ENCODE data around the gene HSPB6.

DNA sequence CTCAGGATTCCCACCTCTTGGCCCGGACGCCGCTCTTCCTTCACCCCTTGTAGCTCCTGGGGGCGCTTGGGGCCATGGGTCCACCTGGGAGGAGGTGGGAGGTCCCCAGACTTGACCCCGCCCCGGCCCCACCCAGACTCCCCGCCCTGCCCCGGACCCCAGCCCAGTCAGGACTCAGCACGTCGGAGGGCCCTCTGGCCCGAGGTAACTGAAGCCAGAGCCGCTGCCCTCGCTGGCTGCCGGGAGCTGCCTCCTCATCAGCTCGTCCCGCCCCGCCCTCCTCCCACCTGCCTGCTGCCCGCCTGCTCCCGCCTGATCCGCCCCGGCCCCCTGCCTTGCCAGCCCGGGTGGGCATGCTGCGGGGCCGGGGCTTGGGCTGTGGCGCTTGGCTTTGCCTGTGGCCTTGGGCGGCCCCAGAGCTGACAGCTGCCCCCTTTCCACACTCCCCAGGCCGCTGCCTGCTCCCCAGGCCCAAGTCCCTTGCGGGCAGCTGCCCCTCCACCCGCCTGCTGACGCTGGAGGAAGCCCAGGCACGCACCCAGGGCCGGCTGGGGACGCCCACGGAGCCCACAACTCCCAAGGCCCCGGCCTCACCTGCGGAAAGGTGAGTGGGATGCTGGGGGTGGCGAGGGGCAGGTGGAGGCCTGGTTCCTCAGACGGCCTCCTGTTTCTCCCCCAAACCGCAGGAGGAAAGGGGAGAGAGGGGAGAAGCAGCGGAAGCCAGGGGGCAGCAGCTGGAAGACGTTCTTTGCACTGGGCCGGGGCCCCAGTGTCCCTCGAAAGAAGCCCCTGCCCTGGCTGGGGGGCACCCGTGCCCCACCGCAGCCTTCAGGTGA, 27.9 kb upstream of the HSPB6 start:
- TF ChIP-seq, protein P1, sequence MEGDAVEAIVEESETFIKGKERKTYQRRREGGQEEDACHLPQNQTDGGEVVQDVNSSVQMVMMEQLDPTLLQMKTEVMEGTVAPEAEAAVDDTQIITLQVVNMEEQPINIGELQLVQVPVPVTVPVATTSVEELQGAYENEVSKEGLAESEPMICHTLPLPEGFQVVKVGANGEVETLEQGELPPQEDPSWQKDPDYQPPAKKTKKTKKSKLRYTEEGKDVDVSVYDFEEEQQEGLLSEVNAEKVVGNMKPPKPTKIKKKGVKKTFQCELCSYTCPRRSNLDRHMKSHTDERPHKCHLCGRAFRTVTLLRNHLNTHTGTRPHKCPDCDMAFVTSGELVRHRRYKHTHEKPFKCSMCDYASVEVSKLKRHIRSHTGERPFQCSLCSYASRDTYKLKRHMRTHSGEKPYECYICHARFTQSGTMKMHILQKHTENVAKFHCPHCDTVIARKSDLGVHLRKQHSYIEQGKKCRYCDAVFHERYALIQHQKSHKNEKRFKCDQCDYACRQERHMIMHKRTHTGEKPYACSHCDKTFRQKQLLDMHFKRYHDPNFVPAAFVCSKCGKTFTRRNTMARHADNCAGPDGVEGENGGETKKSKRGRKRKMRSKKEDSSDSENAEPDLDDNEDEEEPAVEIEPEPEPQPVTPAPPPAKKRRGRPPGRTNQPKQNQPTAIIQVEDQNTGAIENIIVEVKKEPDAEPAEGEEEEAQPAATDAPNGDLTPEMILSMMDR (IDR thresholded peaks at IDR 0.05; ENCODE audit: low read depth, low read length, poor library complexity, severe bottlenecking): no peak
- no peak for TF ChIP-seq EZH2phosphoT487 (IDR thresholded peaks at IDR 0.05; ENCODE audit: borderline replicate concordance, low read length)

Measured in DOHH2 (cell line).